HCT116 (cell line): ENCODE measurements around the gene FAM13A. TPM values are rescaled to one million over a fixed set of nuclear protein-coding genes. Genes with fewer than 3 reads are reported as not detected.

Experiments
- ATAC-seq: fragments of 200-7000 bp; cut with Tn5 transposase; 2 replicates; pipeline ENCODE4 v1.9.1; 2020; ENCODE audit warnings: mild to moderate bottlenecking, moderate library complexity
- BruUV-seq: library from RNA; stranded (reverse); fragments of 400-500 nt; replicated peaks from 2 replicates; lab custom pipeline; 2021; lab: Mats Ljungman, UMichigan
- CTCF ChIA-PET: fragments of 300-600 bp; sonication (Branson Sonifier 250); formaldehyde crosslinking; loops from one replicate; lab custom pipeline; 2021; ENCODE audit warnings: antibody characterized with exemption; lab: Charles Lee
- POLR2A ChIA-PET: fragments of 300-600, 350-600 bp; sonication (Branson Sonifier 250); formaldehyde crosslinking; loops from one replicate; lab custom pipeline; 2021; ENCODE audit warnings: antibody characterized with exemption; lab: Charles Lee
- RAD21 ChIA-PET, 2 experiments: fragments of 300-600 bp; sonication (Branson Sonifier 250); formaldehyde crosslinking; loops; one replicate each; lab custom pipeline; 2023; ENCODE audit warnings: low total read pairs in 2 of 2; ENCODE audit not compliant: uncharacterized antibody in 2 of 2, unreplicated experiment in 2 of 2, low non-redundant PET in 1 of 2; lab: Charles Lee
- DNase-seq: peaks from one replicate; pipeline ENCODE4 v3.0.0-alpha.2; 2010; ENCODE audit warnings: low read depth, low spot score
- H2AFZ ChIP-seq: fragments of 200-600 bp; shearing (Covaris generic), sonication (generic); 2 replicates; pipeline ENCODE4 v1.6.1; 2017; ENCODE audit warnings: low read depth, mixed run types, mixed read lengths, antibody characterized with exemption, low read length; ENCODE audit not compliant: poor library complexity, severe bottlenecking
- H3K27ac ChIP-seq: 2 replicates; pipeline ENCODE4 v1.5.1; 2012; ENCODE audit warnings: low read depth, low read length
- H3K27me3 ChIP-seq: fragments of 200-600 bp; sonication (generic); 2 replicates; pipeline ENCODE4 v1.6.1; 2016; ENCODE audit warnings: mixed run types, low read length, mixed read lengths; ENCODE audit not compliant: insufficient read depth
- H3K36me3 ChIP-seq, 2 experiments: fragments of 200-500 bp in 1 of 2; fragments of 200-600 bp in 1 of 2; sonication (Bioruptor generic) in 1 of 2; sonication (generic) in 1 of 2; 2 replicates each; pipeline versions ENCODE4 v1.5.1 to v1.6.1; 2014 to 2016; ENCODE audit warnings: low read length in 2 of 2, inconsistent platforms in 1 of 2, mixed read lengths in 1 of 2, mixed run types in 1 of 2; ENCODE audit not compliant: insufficient read depth in 2 of 2, control insufficient read depth in 1 of 2
- H3K4me1 ChIP-seq, 2 experiments: fragments of 200-600 bp in 1 of 2; sonication (generic) in 1 of 2; 2 replicates each; pipeline versions ENCODE4 v1.5.1 to v1.6.1; 2012 to 2017; ENCODE audit warnings: low read length in 2 of 2, inconsistent platforms in 1 of 2, mild to moderate bottlenecking in 1 of 2, mixed read lengths in 1 of 2, mixed run types in 1 of 2, moderate library complexity in 1 of 2; ENCODE audit not compliant: insufficient read depth in 2 of 2, control insufficient read depth in 1 of 2
- H3K4me2 ChIP-seq: fragments of 200-600 bp; sonication (generic); 2 replicates; pipeline ENCODE4 v1.6.1; 2017; ENCODE audit warnings: mixed run types, low read length, mixed read lengths
- H3K4me3 ChIP-seq, 2 experiments: fragments of 200-600 bp in 1 of 2; sonication (generic) in 1 of 2; replicated peaks in 1 of 2; 2 replicates each; pipeline ENCODE4 v1.5.1; 2011 to 2016; ENCODE audit warnings: low read length in 2 of 2, control low read depth in 1 of 2, low read depth in 1 of 2, mild to moderate bottlenecking in 1 of 2, mixed read lengths in 1 of 2, mixed run types in 1 of 2
- H3K79me2 ChIP-seq: fragments of 200-600 bp; sonication (generic); 2 replicates; pipeline ENCODE4 v1.6.1; 2017; ENCODE audit warnings: mild to moderate bottlenecking, mixed run types, low read length, moderate library complexity, mixed read lengths; ENCODE audit not compliant: insufficient read depth
- H3K9ac ChIP-seq: fragments of 200-600 bp; sonication (generic); 2 replicates; pipeline ENCODE4 v1.6.1; 2016; ENCODE audit warnings: low read length, mixed read lengths
- H3K9me2 ChIP-seq: fragments of 200-600 bp; sonication (generic), shearing (Covaris generic); 2 replicates; pipeline ENCODE4 v1.6.1; 2017; ENCODE audit warnings: mixed run types, mild to moderate bottlenecking, moderate library complexity; ENCODE audit not compliant: insufficient read depth
- H3K9me3 ChIP-seq, 2 experiments: fragments of 200-500 bp in 1 of 2; fragments of 200-600 bp in 1 of 2; sonication (Bioruptor generic) in 1 of 2; sonication (generic) in 1 of 2; 2 replicates each; pipeline ENCODE4 v1.6.1; 2014 to 2017; ENCODE audit warnings: low read length in 2 of 2, mixed read lengths in 2 of 2, inconsistent platforms in 1 of 2, low read depth in 1 of 2, mild to moderate bottlenecking in 1 of 2, mixed run types in 1 of 2, moderate library complexity in 1 of 2; ENCODE audit not compliant: control insufficient read depth in 1 of 2, insufficient read depth in 1 of 2
- H4K20me1 ChIP-seq: fragments of 200-600 bp; sonication (generic), shearing (Covaris generic); 2 replicates; pipeline ENCODE4 v1.6.1; 2017; ENCODE audit warnings: mixed run types, mild to moderate bottlenecking, moderate library complexity; ENCODE audit not compliant: insufficient read depth
- ATF3 ChIP-seq: IDR thresholded peaks from 2 replicates; pipeline ENCODE4 v1.6.1; 2012
- POLR2A ChIP-seq: IDR thresholded peaks from 2 replicates; pipeline ENCODE4 v1.7.0; 2011; ENCODE audit warnings: borderline replicate concordance; ENCODE audit not compliant: insufficient read depth, insufficient read length; ENCODE audit errors: extremely low read depth
- POLR2AphosphoS5 ChIP-seq: IDR thresholded peaks from 2 replicates; pipeline ENCODE4 v1.6.1; 2011; ENCODE audit warnings: mild to moderate bottlenecking, low read depth, low read length, moderate library complexity
- REST ChIP-seq: IDR thresholded peaks from 2 replicates; pipeline ENCODE4 v1.6.1; 2012; ENCODE audit warnings: low read depth
- SP1 ChIP-seq: IDR thresholded peaks from 2 replicates; pipeline ENCODE4 v1.6.1; 2012; ENCODE audit warnings: low read depth
- TCF7L2 ChIP-seq: IDR thresholded peaks from 2 replicates; pipeline ENCODE4 v1.7.0; 2011; ENCODE audit warnings: borderline replicate concordance, inconsistent platforms; ENCODE audit not compliant: insufficient read depth, insufficient read length; ENCODE audit errors: extremely low read depth
- ZFX ChIP-seq: fragments of 450-650 bp; IDR thresholded peaks from 2 replicates; pipeline ENCODE4 v1.6.1; 2017
- intact Hi-C: fragments of 100-400 bp; cut with micrococcal nuclease; formaldehyde crosslinking; loops from 2 replicates; pipeline ENCODE4 v1.10.0; 2022
- total RNA-seq: library from RNA; stranded (reverse); gene quantifications from one replicate; pipeline ENCODE4 v1.2.1, GENCODE V29; 2021; ENCODE audit not compliant: unreplicated experiment

FAM13A gene
- total RNA-seq, 1 experiment from 2014 or later, result 17.2 TPM

GRCh38 chr4:88810325-88810724 lies 246.7 kb downstream of the FAM13A start:
- POLR2A ChIA-PET, result interaction anchor here (1.2 kb wide), 1 partner anchor 44 kb away, joined by 3 read pairs; no protein-coding TSS in a partner anchor
- H3K9me3 ChIP-seq, result no peaks in the 10 kb centered on the region
- no peaks in the 10 kb centered on the region for H3K27me3 ChIP-seq
- CTCF ChIA-PET, result interaction anchor here (1.6 kb wide), 1 partner anchor 9 kb away, joined by 3 read pairs; no protein-coding TSS in a partner anchor
- no peak overlapping the region for H3K4me2 ChIP-seq
- no TSS peak for BruUV-seq
- intact Hi-C loops, result no loop called here
- H3K36me3 ChIP-seq, result no peaks in the 10 kb centered on the region
- no peak overlapping the region for H3K9ac ChIP-seq
- H3K79me2 ChIP-seq, result no peaks in the 10 kb centered on the region
- TF ChIP-seq SP1 (no peak), REST (no peak), ZFX (no peak), ATF3 (no peak), TCF7L2 (no peak), POLR2AphosphoS5 (no peak), POLR2A (no peak)
- TF ChIP-seq, all 23 proteins: peak for 0
- H4K20me1 ChIP-seq, result no peaks in the 10 kb centered on the region
- no peak overlapping the region for H2AFZ ChIP-seq
- H3K4me1 ChIP-seq, result no peaks in the 10 kb centered on the region
- no peaks in the 10 kb centered on the region for H3K9me2 ChIP-seq
- RAD21 ChIA-PET, result no interaction called here
- DNase-seq, result no peak
- no peak for ATAC-seq
- H3K4me3 ChIP-seq, result no peak overlapping the region
- no peak overlapping the region for H3K27ac ChIP-seq
